Activated T-helper 1 cell treated with anti-CD3 and anti-CD28 coated beads, Interleukin-12 subunit alpha, Interleukin-12 subunit beta, Interleukin-2, Interleukin-4 antibody, amounts not matched to agents 30 ng/mL and 10 ng/mL and 1 ng/mL, durations not matched to agents 14 hours and 24 hours and 36 hours (primary cell): ENCODE measurements around the gene ITIH4. TPM values are rescaled to one million over a fixed set of nuclear protein-coding genes. Genes with fewer than 3 reads are reported as not detected.

Experiments used
- DNase-seq: peaks from one replicate; pipeline ENCODE4 v3.0.0; 2021; ENCODE audit warnings: low spot score
- H3K27ac Mint-ChIP-seq: one replicate; pipeline ENCODE4 v1.8.0; 2021; ENCODE audit warnings: mild to moderate bottlenecking, mixed read lengths
- H3K27me3 Mint-ChIP-seq: one replicate; pipeline ENCODE4 v1.8.0; 2022; ENCODE audit warnings: mild to moderate bottlenecking, moderate library complexity, mixed read lengths; ENCODE audit not compliant: insufficient read depth
- H3K36me3 Mint-ChIP-seq: one replicate; pipeline ENCODE4 v1.8.0; 2021; ENCODE audit warnings: low read depth, mixed read lengths
- H3K4me1 Mint-ChIP-seq: one replicate; pipeline ENCODE4 v1.8.0; 2021; ENCODE audit warnings: low read depth, mixed read lengths
- H3K4me3 Mint-ChIP-seq: one replicate; pipeline ENCODE4 v1.8.0; 2021; ENCODE audit warnings: mild to moderate bottlenecking, moderate library complexity, mixed read lengths
- H3K9me3 Mint-ChIP-seq: one replicate; pipeline ENCODE4 v1.8.0; 2021; ENCODE audit warnings: mixed read lengths
- intact Hi-C: fragments of 100-400 bp; cut with micrococcal nuclease; formaldehyde crosslinking; loops from one replicate; pipeline ENCODE4 v1.15.1; 2024
- total RNA-seq: library from RNA; stranded (reverse); gene quantifications from 2 replicates; pipeline ENCODE4 v1.2.3, GENCODE V29; 2022

ITIH4 gene
- total RNA-seq, 1 donor from 2014 or later, result 4.8 TPM

DNA sequence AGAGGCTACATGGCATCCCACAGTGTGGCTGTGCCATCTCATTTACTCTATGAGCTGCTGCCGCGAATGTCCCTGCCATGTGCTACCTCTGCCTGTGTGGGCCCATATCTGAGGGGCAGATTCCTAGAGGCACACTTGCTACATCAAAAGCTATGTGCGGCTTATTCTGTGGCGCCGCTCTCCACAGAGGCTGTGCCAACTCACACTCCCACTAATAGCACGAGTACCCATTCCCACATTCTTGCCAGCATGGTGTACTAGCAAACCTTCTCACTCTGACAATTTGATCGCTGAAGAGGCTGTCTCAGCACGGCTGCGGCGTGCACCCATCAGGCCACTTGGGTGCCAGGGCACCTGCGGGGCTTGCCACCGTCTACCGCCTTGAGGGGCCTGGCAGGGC, 35.5 kb upstream of the ITIH4 start:
- Mint-ChIP-seq H3K9me3 (peaks cover 3% of the 10 kb centered on the region), H3K4me3 (no peak overlapping the region), H3K36me3 (peaks cover 6% of the 10 kb centered on the region), H3K27me3 (no peaks in the 10 kb centered on the region), H3K4me1 (no peaks in the 10 kb centered on the region), H3K27ac (no peak overlapping the region)
- DNase-seq, result no peak
- intact Hi-C loops, result no loop called here

DNA sequence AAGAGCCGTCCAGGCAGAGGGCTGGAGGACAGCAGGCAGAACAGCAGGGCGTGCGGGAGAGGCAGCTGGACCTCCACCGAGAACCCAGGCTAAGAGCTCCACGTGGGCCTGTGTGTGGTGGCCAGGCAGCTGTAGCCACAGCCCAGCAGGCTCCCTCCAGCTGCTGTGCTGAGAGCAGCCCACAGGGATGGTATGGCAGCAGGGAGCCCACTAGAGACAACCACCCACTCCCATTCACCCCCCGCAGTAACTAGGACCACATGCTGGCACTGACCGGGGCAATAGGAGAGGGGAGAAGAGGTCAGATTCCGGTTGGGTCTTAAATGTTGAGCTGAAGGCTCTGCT, 29.9 kb upstream of the ITIH4 start:
- no peak overlapping the region for H3K27ac Mint-ChIP-seq

GRCh38 chr3:52859686-52860423, 29.4 kb upstream of the ITIH4 start:
- Mint-ChIP-seq H3K9me3 (peaks cover 3% of the 10 kb centered on the region), H3K27me3 (peaks cover 1% of the 10 kb centered on the region)
- DNase-seq, result no peak

More for the DNA sequence above, 29.9 kb upstream of the ITIH4 start:
- Mint-ChIP-seq H3K4me1 (no peaks in the 10 kb centered on the region), H3K4me3 (no peak overlapping the region), H3K27me3 (peaks cover 1% of the 10 kb centered on the region), H3K9me3 (peaks cover 3% of the 10 kb centered on the region), H3K36me3 (peaks cover 2% of the 10 kb centered on the region)
- intact Hi-C loops, result no loop called here
- no peak for DNase-seq

DNA sequence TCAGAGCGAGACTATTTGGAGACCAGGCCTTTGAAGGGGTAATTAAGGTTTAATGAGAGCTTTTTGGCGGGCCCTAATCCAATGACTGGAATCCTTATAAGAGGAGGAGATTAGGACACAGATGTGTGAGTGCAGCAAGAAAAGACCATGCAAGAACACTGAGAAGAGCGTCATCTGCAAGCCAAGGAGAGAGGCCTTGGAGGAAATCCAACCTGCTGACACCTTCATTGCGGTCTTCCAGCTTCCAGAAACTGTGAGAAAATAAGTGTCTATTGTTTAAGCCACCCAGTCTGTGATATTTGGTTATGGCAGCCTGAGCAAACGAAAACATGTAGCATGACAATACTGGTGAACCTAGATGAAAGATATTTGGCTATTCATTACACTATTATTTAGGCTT, 27.4 kb upstream of the ITIH4 start:
- intact Hi-C loops, result no loop called here
- H3K9me3 Mint-ChIP-seq, result no peaks in the 10 kb centered on the region
- H3K27me3 Mint-ChIP-seq, result peaks cover 1% of the 10 kb centered on the region
- H3K36me3 Mint-ChIP-seq, result peaks cover 2% of the 10 kb centered on the region
- no peaks in the 10 kb centered on the region for H3K4me1 Mint-ChIP-seq
- H3K27ac Mint-ChIP-seq, result no peak overlapping the region
- DNase-seq, result no peak
- H3K4me3 Mint-ChIP-seq, result no peak overlapping the region

More at GRCh38 chr3:52859686-52860423, 29.4 kb upstream of the ITIH4 start:
- Mint-ChIP-seq H3K4me1 (no peaks in the 10 kb centered on the region), H3K4me3 (no peak overlapping the region), H3K36me3 (peaks cover 2% of the 10 kb centered on the region), H3K27ac (no peak overlapping the region)
- intact Hi-C loops, result no loop called here

DNA sequence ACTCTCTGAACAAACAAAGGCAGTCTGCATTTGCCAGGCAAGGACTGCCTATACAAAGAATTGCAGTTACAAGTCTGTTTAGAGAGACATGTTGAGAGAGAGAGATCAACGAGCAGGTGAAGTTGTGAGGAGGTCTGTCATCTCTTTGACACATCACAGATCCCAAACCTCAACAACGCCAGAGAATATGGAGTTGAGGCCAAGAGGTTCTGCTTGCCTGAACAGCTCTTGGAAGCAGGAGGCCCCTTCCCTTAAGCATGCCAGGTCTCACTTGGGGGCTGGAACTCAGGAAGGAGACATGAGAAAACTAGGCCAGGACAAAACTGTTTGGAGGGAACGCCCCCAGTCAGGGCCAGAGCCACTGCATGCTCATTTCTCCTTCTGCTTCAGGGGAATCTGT, 26.7 kb upstream of the ITIH4 start:
- Mint-ChIP-seq H3K36me3 (no peaks in the 10 kb centered on the region), H3K4me3 (no peak overlapping the region), H3K9me3 (no peaks in the 10 kb centered on the region), H3K27me3 (peaks cover 1% of the 10 kb centered on the region), H3K4me1 (no peaks in the 10 kb centered on the region), H3K27ac (no peak overlapping the region)
- DNase-seq, result no peak
- intact Hi-C loops, result no loop called here

GRCh38 chr3:52856666-52857065, 26.2 kb upstream of the ITIH4 start:
- Mint-ChIP-seq H3K9me3 (no peaks in the 10 kb centered on the region), H3K4me3 (no peak overlapping the region), H3K27me3 (peaks cover 1% of the 10 kb centered on the region), H3K27ac (no peak overlapping the region), H3K36me3 (no peaks in the 10 kb centered on the region), H3K4me1 (no peaks in the 10 kb centered on the region)
- no peak for DNase-seq
- intact Hi-C loops, result no loop called here

DNA sequence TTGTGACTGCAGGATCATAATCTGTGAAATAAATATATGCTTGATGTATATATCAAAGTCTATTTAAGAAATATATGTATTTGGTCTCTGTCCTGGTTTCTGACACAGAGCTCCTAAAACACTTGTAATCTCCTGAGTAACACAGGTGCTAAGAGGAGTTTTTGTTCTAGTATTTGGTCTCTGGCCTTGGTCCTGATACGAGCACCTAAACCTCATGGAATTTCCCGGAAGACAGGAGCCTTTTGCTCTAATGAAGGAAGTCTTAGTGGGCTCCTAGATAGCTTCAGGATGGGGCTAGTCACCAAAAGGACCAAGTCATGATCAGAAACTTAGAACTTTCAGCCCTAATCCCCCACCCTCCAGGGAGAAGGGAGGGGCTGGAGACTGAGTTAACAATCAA, 23.5 kb upstream of the ITIH4 start:
- intact Hi-C loops, result loop anchor here (5.0 kb wide), 1 partner anchor 43 kb away; the partner anchor contains the start of gene STIMATE
- no peak overlapping the region for H3K4me3 Mint-ChIP-seq
- no peaks in the 10 kb centered on the region for H3K9me3 Mint-ChIP-seq
- DNase-seq, result no peak
- H3K36me3 Mint-ChIP-seq, result no peaks in the 10 kb centered on the region
- H3K27ac Mint-ChIP-seq, result no peak overlapping the region
- H3K4me1 Mint-ChIP-seq, result no peaks in the 10 kb centered on the region
- H3K27me3 Mint-ChIP-seq, result peaks cover 1% of the 10 kb centered on the region

DNA sequence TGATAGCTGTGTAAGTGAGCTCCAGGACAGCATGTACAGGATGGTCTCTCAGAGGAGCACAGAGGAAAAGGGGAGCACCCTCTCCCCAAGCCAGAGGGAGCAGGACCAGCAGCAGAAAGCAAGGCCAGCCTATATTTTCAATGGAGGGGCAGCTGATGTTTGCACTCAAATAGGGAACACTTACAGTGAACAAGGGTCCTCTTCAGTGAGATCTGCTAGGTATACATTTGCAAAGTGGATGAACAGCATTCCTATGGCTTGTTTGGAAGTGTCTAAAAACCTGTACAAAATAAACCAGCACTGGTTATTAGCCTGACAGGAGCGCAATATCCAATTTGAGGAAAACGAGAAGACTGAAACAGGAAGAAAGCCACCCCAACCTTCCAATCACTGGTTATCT, 21.9 kb upstream of the ITIH4 start:
- Mint-ChIP-seq H3K27me3 (no peaks in the 10 kb centered on the region), H3K4me3 (no peak overlapping the region), H3K36me3 (no peaks in the 10 kb centered on the region), H3K9me3 (no peaks in the 10 kb centered on the region), H3K4me1 (no peaks in the 10 kb centered on the region), H3K27ac (no peak overlapping the region)
- DNase-seq, result no peak
- intact Hi-C loops, result loop anchor here (5.0 kb wide), 1 partner anchor 45 kb away; the partner anchor contains the start of gene STIMATE

- Mint-ChIP-seq H3K27me3 (no peaks in the 10 kb centered on the region), H3K27ac (no peak overlapping the region), H3K36me3 (no peaks in the 10 kb centered on the region), H3K9me3 (no peaks in the 10 kb centered on the region), H3K4me3 (no peak overlapping the region), H3K4me1 (no peaks in the 10 kb centered on the region)
- intact Hi-C loops, result loop anchor here (1.0 to 5.0 kb wide), 3 partner anchors 46 to 221 kb away; partner anchors contain the start of gene STIMATE
- DNase-seq, result no peak
These were observed 20.9 kb upstream of the ITIH4 start for GRCh38 chr3:52851348-52851747.

DNA sequence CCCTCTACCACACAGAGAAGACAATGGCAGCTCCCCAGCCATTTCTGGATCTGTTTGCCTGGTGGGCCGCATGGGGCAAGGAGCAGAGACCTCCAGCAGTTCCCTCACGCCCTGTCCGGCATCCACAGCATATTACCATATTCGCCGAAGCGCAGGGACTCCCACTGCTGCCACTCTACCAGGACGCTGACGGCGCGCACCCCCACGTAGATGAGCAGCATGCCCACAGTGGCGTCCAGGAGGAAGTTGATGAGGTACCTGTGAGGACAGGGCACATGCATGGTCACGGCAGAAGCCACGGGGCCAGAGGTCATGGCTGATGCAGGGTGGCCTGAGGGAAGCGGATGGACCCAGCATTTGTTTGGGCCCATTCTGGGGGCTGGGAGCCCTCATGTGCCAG, 19.2 kb upstream of the ITIH4 start:
- no peak overlapping the region for H3K27ac Mint-ChIP-seq
- H3K9me3 Mint-ChIP-seq, result no peaks in the 10 kb centered on the region

DNA sequence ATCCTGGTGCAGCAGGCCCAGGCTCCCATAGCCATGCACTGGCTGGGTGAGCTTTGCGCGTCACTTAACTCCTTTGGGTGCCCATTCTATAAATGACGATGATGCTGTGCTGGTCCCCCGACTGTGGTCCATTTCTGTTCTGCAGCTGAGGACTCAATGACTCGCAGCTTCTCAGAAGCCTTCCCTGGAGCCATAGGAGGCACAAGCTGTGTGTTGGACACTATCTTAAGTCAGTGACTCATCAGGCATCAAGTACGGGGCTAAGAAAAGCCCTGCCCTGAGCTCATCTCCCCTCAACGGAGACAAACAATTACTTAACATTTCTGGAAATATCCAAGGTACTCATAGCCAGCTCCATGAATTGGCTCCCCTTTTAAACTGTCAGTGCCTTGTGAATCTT, 18.1 kb upstream of the ITIH4 start:
- Mint-ChIP-seq H3K36me3 (no peaks in the 10 kb centered on the region), H3K9me3 (no peaks in the 10 kb centered on the region), H3K4me3 (no peak overlapping the region), H3K27me3 (no peaks in the 10 kb centered on the region), H3K27ac (no peak overlapping the region), H3K4me1 (peaks cover 7% of the 10 kb centered on the region)
- no peak for DNase-seq
- intact Hi-C loops, result loop anchor here (10.0 kb wide), 1 partner anchor 346 kb away; no protein-coding TSS in a partner anchor

More for the DNA sequence above, 19.2 kb upstream of the ITIH4 start:
- Mint-ChIP-seq H3K36me3 (no peaks in the 10 kb centered on the region), H3K4me1 (peaks cover 1% of the 10 kb centered on the region), H3K27me3 (no peaks in the 10 kb centered on the region), H3K4me3 (no peak overlapping the region)
- DNase-seq, result no peak
- intact Hi-C loops, result loop anchor here (5.0 to 10.0 kb wide), 2 partner anchors 48 to 345 kb away; partner anchors contain the start of gene STIMATE

- H3K36me3 Mint-ChIP-seq, result no peaks in the 10 kb centered on the region
- H3K27me3 Mint-ChIP-seq, result no peaks in the 10 kb centered on the region
- H3K4me1 Mint-ChIP-seq, result peaks cover 7% of the 10 kb centered on the region
- intact Hi-C loops, result loop anchor here (10.0 kb wide), 1 partner anchor 347 kb away; no protein-coding TSS in a partner anchor
- H3K27ac Mint-ChIP-seq, result no peak overlapping the region
- H3K4me3 Mint-ChIP-seq, result no peak overlapping the region
- no peaks in the 10 kb centered on the region for H3K9me3 Mint-ChIP-seq
- DNase-seq, result no peak
These were observed 17.3 kb upstream of the ITIH4 start for GRCh38 chr3:52847726-52848125.

DNA sequence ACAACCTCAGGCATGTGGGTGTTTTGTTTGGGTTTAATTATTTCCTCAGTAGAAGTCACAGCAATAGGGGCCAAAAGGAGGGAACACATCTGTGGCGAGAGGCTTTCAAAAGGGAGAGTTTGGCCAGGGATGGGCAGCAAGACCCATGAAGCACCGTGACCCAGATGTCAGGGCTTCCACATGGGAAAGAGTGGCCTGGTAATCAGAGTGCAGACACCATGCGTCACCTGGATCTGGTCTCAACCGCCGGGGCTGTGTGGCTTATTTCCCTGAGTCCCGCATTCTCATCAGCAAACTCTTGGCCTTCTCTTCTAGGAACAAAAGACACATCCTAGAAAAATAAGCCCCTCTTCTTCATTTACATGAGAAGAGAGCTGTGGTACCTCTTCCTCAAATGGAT, 16.8 kb upstream of the ITIH4 start:
- H3K27ac Mint-ChIP-seq, result no peak overlapping the region
- no peak overlapping the region for H3K4me3 Mint-ChIP-seq
- no peaks in the 10 kb centered on the region for H3K9me3 Mint-ChIP-seq
- intact Hi-C loops, result loop anchor here (10.0 kb wide), 1 partner anchor 348 kb away; no protein-coding TSS in a partner anchor
- H3K4me1 Mint-ChIP-seq, result peaks cover 7% of the 10 kb centered on the region
- H3K27me3 Mint-ChIP-seq, result no peaks in the 10 kb centered on the region
- DNase-seq, result no peak
- no peaks in the 10 kb centered on the region for H3K36me3 Mint-ChIP-seq
